Measurements from ENCODE around the gene WDR73. TPM values are rescaled to one million over a fixed set of nuclear protein-coding genes. Genes with fewer than 3 reads are reported as not detected.

The WDR73 gene
- total and polyA plus RNA-seq, 2 donors (not counting 1 experiment from before 2014, with no cell fraction given), result 16.8 to 38.3 TPM

GRCh38 chr15:84616235-84616634 is 37.8 kb downstream of the WDR73 start:
- no peaks in the 10 kb centered on the region for H4K20me1 ChIP-seq (ENCODE audit: control insufficient read depth, extremely low read depth, insufficient read depth, low read length)
- H3K79me2 ChIP-seq (ENCODE audit: control insufficient read depth, insufficient read depth, low read length), result no peaks in the 10 kb centered on the region

GRCh38 chr15:84611631-84612030 is 42.5 kb downstream of the WDR73 start:
- DNase-seq (ENCODE audit: low read depth in 2 of 2), result peak in 1 of 2 donors; percentile 50
- H3K79me2 ChIP-seq (ENCODE audit: control insufficient read depth, insufficient read depth, low read length), result no peaks in the 10 kb centered on the region

More at GRCh38 chr15:84616235-84616634, 37.8 kb downstream of the WDR73 start:
- TF ChIP-seq CTCF (conservative IDR thresholded peaks at IDR 0.05 in 1 of 2, IDR thresholded peaks at IDR 0.05 in 1 of 2; ENCODE audit: low read depth in 1 of 2, low read length in 2 of 2) (no peak), EZH2 (IDR thresholded peaks at IDR 0.05; ENCODE audit: low read length, missing control alignments) (no peak)
- H3K36me3 ChIP-seq (ENCODE audit: control insufficient read depth, insufficient read depth, low read length), result peaks cover 3% of the 10 kb centered on the region
- no peak overlapping the region for H3K9ac ChIP-seq (ENCODE audit: insufficient read depth, low read length)
- H3K4me3 ChIP-seq (replicated peaks in 1 of 4; ENCODE audit: control extremely low read depth in 1 of 4, insufficient read depth in 1 of 4, low read depth in 3 of 4, low read length in 4 of 4), result no peak overlapping the region
- peaks cover under 1% of the 10 kb centered on the region for H3K9me3 ChIP-seq (ENCODE audit: control insufficient read depth, insufficient read depth, low read depth, low read length)
- H3K4me1 ChIP-seq (ENCODE audit: control insufficient read depth, extremely low read depth, insufficient read depth, low read length), result no peaks in the 10 kb centered on the region
- H2AFZ ChIP-seq (ENCODE audit: low read length), result no peak overlapping the region
- H3K27ac ChIP-seq (ENCODE audit: insufficient read depth, low read length), result no peak overlapping the region
- DNase-seq (ENCODE audit: low read depth in 2 of 2), result no peak
- no peak overlapping the region for H3K4me2 ChIP-seq (ENCODE audit: extremely low read depth, insufficient read depth, low read length)
- H3K27me3 ChIP-seq (ENCODE audit: control insufficient read depth, insufficient read depth, low read length), result no peaks in the 10 kb centered on the region

GRCh38 chr15:84609818-84610525 is 44.1 kb downstream of the WDR73 start:
- no peaks in the 10 kb centered on the region for H3K27me3 ChIP-seq (ENCODE audit: control insufficient read depth, insufficient read depth, low read length)
- DNase-seq (ENCODE audit: low read depth in 2 of 2), result no peak
- H3K9ac ChIP-seq (ENCODE audit: insufficient read depth, low read length), result no peak overlapping the region
- no peak overlapping the region for H3K4me2 ChIP-seq (ENCODE audit: extremely low read depth, insufficient read depth, low read length)
- no peaks in the 10 kb centered on the region for H3K79me2 ChIP-seq (ENCODE audit: control insufficient read depth, insufficient read depth, low read length)
- no peak overlapping the region for H3K27ac ChIP-seq (ENCODE audit: insufficient read depth, low read length)
- no peaks in the 10 kb centered on the region for H3K4me1 ChIP-seq (ENCODE audit: control insufficient read depth, extremely low read depth, insufficient read depth, low read length)
- no peaks in the 10 kb centered on the region for H3K9me3 ChIP-seq (ENCODE audit: control insufficient read depth, insufficient read depth, low read depth, low read length)
- no peak overlapping the region for H2AFZ ChIP-seq (ENCODE audit: low read length)
- H4K20me1 ChIP-seq (ENCODE audit: control insufficient read depth, extremely low read depth, insufficient read depth, low read length), result no peaks in the 10 kb centered on the region
- H3K36me3 ChIP-seq (ENCODE audit: control insufficient read depth, insufficient read depth, low read length), result no peaks in the 10 kb centered on the region
- H3K4me3 ChIP-seq (replicated peaks in 1 of 4; ENCODE audit: control extremely low read depth in 1 of 4, insufficient read depth in 1 of 4, low read depth in 3 of 4, low read length in 4 of 4), result no peak overlapping the region
- no peak for TF ChIP-seq CTCF (conservative IDR thresholded peaks at IDR 0.05 in 1 of 2, IDR thresholded peaks at IDR 0.05 in 1 of 2; ENCODE audit: low read depth in 1 of 2, low read length in 2 of 2)
- TF ChIP-seq EZH2 (IDR thresholded peaks at IDR 0.05; ENCODE audit: low read length, missing control alignments), result no peak

More at GRCh38 chr15:84611631-84612030, 42.5 kb downstream of the WDR73 start:
- Histone ChIP-seq H4K20me1 (ENCODE audit: control insufficient read depth, extremely low read depth, insufficient read depth, low read length) (no peaks in the 10 kb centered on the region), H2AFZ (ENCODE audit: low read length) (no peak overlapping the region), H3K9me3 (ENCODE audit: control insufficient read depth, insufficient read depth, low read depth, low read length) (no peaks in the 10 kb centered on the region), H3K27me3 (ENCODE audit: control insufficient read depth, insufficient read depth, low read length) (no peaks in the 10 kb centered on the region), H3K4me3 (replicated peaks in 1 of 4; ENCODE audit: control extremely low read depth in 1 of 4, insufficient read depth in 1 of 4, low read depth in 3 of 4, low read length in 4 of 4) (no peak overlapping the region), H3K4me1 (ENCODE audit: control insufficient read depth, extremely low read depth, insufficient read depth, low read length) (no peaks in the 10 kb centered on the region), H3K4me2 (ENCODE audit: extremely low read depth, insufficient read depth, low read length) (no peak overlapping the region), H3K36me3 (ENCODE audit: control insufficient read depth, insufficient read depth, low read length) (no peaks in the 10 kb centered on the region), H3K27ac (ENCODE audit: insufficient read depth, low read length) (no peak overlapping the region), H3K9ac (ENCODE audit: insufficient read depth, low read length) (no peak overlapping the region)
- TF ChIP-seq EZH2 (IDR thresholded peaks at IDR 0.05; ENCODE audit: low read length, missing control alignments) (no peak), CTCF (conservative IDR thresholded peaks at IDR 0.05 in 1 of 2, IDR thresholded peaks at IDR 0.05 in 1 of 2; ENCODE audit: low read depth in 1 of 2, low read length in 2 of 2) (no peak)
